GDM1 (cell line): ENCODE data around the gene CFAP97.
"Not testable (repeated sequence)": the region's sequence is repeated elsewhere in the genome, so short reads cannot be mapped to it uniquely, and the experiment has no call there.

Experiments
- DNase-seq: peaks from one replicate; lab custom pipeline; 2025; lab: John Stamatoyannopoulos, UW

CFAP97 gene

GRCh38 chr4:185221912-185222311 is 18.1 kb upstream of the CFAP97 start:
- DNase-seq: no peak

GRCh38 chr4:185221491-185221890 is 17.7 kb upstream of the CFAP97 start:
- no peak for DNase-seq

DNA sequence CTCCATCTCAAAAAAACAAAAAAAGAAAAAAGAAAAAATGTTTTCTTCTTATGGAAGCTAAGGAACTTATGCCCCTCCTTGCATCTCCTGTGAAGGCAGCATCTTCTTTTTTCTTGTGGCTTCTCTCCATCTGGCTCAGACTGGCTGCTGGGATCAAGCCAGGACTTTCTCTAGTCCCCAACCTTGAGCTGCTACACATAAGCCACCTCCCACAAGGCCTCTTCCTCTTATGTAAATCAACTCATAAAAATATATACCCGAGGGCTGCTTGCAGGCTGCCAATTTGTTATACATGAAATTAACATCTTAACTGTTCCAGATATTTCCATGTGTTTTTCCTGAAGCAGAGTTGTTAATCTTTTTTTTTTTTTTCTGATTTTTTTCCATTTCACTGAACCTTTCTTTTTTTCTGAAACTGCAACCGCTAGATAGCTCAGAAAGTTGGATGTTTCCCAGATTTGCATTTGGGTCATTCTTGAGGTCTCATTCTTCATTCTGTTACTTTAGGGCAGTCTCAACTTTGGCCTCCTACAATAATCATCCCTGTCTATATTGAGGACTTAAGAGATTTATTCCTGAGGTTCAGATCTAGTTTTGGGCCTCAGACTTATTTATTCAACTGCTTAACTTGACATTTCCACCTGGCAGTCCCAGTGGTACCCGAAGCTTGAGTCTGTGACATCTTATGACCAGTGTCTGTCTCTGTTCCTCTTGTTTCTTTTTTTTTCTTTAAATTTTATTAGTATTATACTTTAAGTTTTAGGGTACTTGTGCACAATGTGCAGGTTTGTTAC is 15.9 kb upstream of the CFAP97 start:
- DNase-seq: no peak

DNA sequence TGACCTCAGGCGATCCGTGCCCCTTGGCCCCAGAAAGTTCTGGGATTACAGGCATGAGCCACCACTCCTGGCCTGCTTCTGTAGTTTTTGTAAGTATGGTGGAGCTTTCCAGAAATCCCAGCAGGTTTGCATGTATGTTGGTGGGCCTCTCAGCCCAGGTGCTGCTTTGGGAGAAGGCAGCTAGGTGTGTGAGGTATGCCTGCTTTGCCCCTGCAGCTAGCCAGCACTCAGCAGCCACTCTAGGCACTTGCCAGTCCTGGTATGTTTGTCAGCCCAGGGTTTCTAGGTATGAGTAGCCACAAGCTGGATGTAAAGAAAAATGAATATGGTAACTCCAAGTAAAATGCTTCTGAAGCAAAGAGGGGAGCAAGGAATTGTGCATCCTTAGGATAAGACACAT is 14.5 kb upstream of the CFAP97 start:
- no peak for DNase-seq

DNA sequence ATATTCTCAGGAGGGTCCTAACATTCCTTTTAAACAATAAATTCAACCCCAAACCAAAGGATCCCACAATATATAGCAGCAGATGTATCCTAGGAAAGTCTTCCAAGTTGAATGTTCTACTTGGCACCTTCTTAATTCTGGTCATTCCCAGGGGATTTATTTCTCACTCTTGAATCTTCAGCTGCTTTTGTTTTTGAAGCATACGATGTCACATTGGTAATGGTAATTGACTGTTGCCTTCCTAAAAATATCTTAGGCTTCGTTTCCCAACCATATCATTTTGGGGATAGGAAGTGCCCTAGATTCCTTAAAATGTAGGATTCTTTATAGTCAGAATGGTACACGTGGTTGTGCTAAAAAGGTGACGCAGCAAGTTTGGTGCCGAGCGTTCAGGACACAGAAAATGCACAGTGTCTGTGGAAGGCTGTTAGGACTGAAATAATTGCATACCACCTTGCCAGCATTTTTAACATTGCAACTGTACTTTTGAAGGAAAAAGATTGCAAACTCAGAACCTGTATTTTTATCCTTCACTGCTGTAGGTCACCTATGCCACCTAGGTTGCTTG is 13.7 kb upstream of the CFAP97 start:
- DNase-seq: no peak

DNA sequence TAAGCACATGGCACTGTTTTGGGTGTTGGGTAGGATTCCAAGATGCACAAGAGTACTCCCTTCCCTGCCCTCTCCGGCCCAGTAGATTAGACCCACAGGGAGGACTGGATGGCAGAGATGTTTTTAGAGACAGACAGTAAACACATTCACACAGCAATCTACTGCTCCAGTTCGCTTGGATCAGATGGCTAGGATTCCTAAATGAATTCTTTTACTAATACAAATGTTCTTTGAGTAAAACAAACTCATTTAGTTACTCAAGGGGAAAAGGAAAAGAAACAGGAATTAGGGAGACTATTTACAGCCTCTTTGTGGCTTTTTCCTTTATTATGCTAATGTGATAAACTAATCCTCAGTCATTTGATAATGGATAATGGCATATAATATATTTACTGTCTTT is 11.5 kb upstream of the CFAP97 start:
- DNase-seq: no peak

DNA sequence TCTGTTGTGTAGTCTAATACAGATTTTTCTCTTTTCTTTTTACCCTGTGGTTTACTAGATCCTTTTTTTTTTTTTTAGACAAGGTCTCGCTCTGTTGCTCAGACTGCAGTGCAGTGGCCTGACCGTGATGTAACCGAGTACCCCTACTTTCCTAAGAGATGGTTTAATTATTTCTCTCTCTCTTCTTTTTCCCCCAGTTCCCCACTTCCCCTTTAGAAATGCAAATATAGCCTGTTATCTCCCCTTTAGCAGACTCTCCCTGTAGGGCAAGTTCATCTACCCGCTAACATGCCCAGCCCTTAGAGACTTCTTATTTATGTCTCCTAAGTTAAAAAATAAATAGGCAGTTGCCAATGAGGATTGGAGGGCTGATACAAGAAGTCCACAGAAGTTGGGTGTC is 10.1 kb upstream of the CFAP97 start:
- no peak for DNase-seq

DNA sequence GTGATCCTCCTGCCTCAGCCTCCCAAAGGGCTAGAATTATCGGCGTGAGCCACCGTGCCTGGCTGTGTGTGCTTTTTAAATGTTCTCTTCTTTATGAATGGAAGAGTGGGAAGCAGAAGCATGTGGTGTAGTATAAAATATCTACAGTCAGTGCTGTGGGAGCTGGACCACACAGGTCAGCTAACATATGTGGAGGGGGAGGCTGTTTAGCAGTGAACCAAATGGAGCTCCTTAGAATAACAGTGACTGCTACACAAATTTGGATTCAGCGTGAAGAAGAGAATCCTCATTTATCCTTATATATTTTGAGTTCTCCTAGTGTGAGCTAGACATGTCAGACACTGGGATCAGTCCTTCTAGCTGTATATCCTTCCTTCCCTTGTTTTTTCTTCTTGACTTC is 8.8 kb upstream of the CFAP97 start:
- no peak for DNase-seq

- DNase-seq: no peak
These were observed 7.8 kb upstream of the CFAP97 start for GRCh38 chr4:185211641-185212040.

DNA sequence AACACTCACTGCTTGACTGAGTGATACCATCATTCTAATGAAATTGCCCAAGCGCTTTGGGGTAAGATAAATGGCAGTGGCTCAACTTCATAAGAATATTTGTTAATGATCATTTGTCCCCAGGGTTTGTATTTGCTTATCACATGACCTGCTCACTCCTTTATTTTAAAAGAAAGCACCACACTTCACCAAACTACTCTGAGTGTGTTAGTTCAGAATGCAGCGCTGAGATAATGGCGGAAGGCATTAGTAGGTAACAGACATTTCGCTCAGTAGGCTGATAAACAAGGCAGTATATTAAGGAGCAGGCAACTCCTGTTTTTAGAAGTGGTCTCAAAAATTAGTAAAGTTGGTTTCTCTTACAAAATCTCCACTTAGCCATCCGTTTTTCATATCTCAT is 7.2 kb upstream of the CFAP97 start:
- DNase-seq: no peak

DNA sequence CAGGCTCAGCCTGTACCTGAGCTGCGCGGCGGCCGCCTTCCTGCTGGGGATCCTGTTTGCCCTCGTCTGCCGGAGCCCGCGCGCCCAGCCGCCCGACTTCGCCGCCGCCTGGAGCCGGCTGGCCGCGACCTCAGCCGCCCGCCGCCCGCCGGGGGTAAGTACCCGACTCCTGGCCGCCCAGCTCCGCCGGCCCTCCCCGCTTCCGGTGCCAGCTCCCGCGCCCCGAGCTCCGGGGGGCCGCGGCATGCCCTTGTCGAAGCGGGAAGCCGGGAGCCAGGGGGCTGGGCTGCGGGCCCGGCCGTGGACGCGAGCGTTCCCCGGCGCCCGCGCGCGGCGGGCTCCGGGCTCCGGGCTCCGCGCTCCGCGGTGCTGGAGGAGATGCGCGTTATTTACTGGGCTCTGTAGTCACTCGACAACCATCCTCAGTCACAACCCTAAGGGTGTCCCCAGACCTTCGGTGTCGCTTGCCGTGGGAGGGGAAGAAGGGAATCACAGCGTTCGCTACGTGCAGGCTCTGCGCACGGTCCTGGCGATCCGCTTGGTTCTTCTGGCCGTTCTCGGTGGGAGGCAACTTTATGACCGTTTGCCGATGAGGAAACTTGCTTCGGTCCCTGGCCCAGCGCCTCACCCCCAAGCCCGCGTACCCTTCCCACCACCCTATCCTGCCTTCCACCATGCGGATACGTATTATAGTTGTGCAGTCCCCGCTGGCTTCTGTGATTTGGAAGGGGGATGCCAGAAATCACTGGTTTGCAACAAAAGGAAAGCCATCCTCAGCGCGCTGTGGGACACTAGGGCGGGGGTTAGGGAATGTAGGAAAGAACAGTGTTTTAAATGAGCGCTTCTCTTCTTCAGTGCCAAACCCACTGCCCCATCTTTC is 6.5 kb upstream of the CFAP97 start:
- DNase-seq: no peak

GRCh38 chr4:185209852-185210101 is 6.0 kb upstream of the CFAP97 start:
- not testable (repeated sequence) for DNase-seq

DNA sequence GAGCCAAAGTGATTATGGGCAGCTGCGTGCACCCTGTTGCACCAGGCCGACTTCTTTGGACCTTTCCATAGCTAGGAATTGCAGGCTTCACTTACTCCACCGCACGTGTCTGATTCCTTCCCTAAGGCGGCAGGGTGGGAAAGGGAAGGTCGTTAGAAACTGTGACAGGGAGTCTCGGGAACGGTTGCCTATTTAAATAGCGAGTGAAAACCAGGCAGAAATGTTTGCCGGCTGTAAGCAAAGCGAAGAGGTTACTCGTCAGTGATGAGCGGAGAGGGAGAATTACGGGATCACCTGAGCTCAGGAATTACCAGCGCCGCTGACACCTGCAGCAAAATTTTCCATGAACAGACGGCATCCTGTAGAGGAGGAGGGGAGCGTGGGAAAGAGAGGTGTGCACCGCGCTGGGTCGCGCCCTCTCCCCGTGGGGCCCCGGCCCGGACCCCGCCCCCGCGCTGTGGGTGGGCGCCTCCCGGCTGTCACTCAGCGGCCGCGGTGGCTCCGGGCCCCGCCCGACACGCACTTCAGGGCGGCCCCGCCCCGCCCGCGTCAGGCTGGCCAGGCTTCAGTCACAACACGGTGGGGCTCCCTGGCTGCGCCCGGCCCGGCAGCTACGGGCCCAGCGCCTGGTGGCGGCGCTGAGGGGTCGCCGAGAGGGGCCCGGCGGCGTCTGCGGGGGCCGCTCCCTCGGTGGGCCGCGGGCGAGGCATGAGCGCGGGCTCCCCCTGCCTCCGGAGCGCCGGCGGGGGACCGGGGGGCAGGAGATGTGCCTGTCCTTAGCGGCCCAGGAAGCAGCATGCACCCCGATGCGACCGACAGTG is 5.4 kb upstream of the CFAP97 start, which contains the start of gene SNX25:
TSS of gene SNX25 (plus strand) at position 568 of the 821 bp plus-strand sequence. CDS start at position 797, 229 bp downstream.
- DNase-seq: no peak

GRCh38 chr4:185207466-185207865 is 3.7 kb upstream of the CFAP97 start:
- DNase-seq: no peak

- no peak for DNase-seq
These were observed 2.0 kb upstream of the CFAP97 start for GRCh38 chr4:185205697-185206342.

- DNase-seq: not testable (repeated sequence)
These were observed 1.3 kb upstream of the CFAP97 start for GRCh38 chr4:185205073-185205472.

GRCh38 chr4:185204238-185204910 is 574 bp upstream of the CFAP97 start:
- DNase-seq: no peak

DNA sequence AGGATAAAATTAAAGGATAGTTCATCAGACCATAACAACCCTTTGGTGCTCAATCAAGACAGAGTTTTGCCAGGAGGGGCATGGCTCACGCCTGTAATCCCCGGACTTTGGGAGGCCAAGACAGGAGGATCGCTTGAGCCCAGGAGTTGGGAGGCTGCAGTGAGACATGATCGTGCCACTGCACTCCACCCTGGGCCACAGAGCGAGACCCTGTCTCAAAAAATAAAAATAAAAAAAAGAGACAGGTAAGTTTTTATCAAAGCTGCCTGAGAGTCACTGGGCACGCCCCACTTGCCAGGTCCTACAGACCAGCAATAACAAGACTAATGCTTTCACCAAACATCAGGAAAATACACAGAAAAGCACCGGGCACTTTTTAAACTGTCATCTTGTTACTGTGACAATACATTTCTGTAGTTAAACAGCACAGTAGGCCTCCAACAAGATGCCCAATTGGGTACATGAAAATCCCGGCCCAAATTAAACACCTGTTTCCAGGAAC is 765 bp downstream of the CFAP97 start:
- no peak for DNase-seq

GRCh38 chr4:185201977-185202962 is 1.5 kb downstream of the CFAP97 start:
- DNase-seq: peak; percentile 13

GRCh38 chr4:185198189-185198588 is 5.6 kb downstream of the CFAP97 start:
- DNase-seq: not testable (repeated sequence)
